HG03442 (cell line): ENCODE results near the gene TOMM22.

Experiments used
- ATAC-seq: cut with Tn5 transposase; IDR thresholded peaks from one replicate; pipeline ENCODE4 v1.9.1; 2021; ENCODE audit warnings: mild to moderate bottlenecking, moderate library complexity; ENCODE audit not compliant: unreplicated experiment

TOMM22 gene

DNA sequence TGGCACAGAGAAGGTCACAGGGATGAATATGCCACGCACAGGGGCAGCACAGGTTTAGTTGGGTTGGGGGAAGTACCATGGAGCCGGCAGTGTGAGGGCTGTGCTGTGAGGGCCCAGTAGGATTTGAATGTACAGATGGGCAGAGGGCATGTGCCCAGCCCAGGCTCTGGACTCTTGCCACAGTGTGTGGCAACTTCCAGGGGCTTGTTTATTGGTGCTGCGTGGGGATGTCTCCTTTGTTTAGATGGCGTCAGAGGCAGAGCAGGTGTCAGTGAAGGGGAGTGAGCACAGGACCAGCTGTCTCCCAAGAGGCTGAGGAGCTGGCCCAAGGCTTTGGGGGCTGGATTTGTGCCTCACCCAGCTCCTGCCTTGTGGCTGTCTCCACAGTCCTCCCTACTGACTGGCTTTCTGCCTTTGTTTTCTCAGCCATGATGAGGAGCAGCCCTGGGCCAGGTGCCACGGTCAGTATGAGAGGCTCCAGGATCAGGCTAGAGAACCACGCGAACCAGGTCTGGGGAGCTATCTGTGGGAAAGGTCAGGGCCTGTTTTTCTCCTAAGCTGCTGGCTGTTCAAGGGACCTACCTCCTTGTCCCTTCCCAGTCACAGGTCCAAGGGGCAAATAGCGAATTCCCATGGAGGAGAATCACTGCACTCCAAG lies 52.1 kb downstream of the TOMM22 start:
- no peak for ATAC-seq

DNA sequence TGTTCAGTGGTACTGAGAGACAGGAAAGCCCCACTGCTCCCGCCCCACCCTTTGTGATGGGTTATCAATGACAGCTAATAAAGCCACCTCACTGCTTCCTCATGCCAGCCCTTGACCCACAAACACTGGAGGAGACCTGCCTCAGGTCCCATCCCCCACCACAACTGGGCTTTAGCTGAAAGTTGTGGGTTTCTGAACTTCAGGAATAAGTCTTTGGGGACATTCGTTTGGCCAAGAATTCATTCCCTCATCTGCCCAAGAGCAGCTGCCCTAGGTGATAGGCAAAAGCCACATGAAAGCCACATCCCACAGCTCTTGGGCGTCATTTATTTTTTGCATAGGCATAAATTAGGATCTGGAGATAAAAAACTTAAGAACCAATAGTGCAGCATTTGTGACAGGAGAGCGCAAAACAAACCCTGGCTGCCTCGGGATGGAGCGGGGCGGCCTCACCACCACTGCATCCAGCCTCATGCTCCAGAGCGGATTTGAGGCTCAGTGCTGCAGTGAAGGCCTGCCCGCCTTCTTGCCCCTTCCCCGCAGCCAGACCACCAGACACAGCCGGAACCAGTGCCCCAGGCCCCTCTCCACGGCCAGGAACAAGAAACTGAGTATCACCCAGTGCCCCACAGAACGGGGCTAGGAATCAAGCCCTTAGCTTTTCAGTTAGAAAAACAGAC lies 52.8 kb downstream of the TOMM22 start:
- no peak for ATAC-seq
